IMR-90 (cell line): ENCODE data around the gene CEBPG. TPM values are rescaled to one million over a fixed set of nuclear protein-coding genes. Genes with fewer than 3 reads are reported as not detected.

ENCODE experiments used
- ATAC-seq: fragments of 200-7000 bp; cut with Tn5 transposase; 2 replicates; pipeline ENCODE4 v1.9.1; 2020; ENCODE audit warnings: low read depth, mild to moderate bottlenecking, moderate library complexity
- BruUV-seq: library from RNA; stranded (reverse); fragments of 400-500 nt; replicated peaks from 2 replicates; lab custom pipeline; 2021; lab: Mats Ljungman, UMichigan
- CTCF ChIA-PET: fragments of 300-600 bp; formaldehyde crosslinking; extraction: SDS; loops from one replicate; lab custom pipeline; 2021; ENCODE audit warnings: antibody characterized with exemption; lab: Yijun Ruan, JAX
- POLR2A ChIA-PET: fragments of 300-600 bp; sonication (Branson Sonifier 250); formaldehyde crosslinking; loops from one replicate; lab custom pipeline; 2022; ENCODE audit warnings: antibody characterized with exemption; ENCODE audit not compliant: unreplicated experiment; lab: Charles Lee
- DNase-seq: peaks from one replicate; pipeline ENCODE4 v3.0.0; 2013
- H2AFZ ChIP-seq: replicated peaks from 2 replicates; pipeline ENCODE3; 2013; ENCODE audit warnings: low read length, mild to moderate bottlenecking; ENCODE audit not compliant: poor library complexity
- H2AK5ac ChIP-seq: 2 replicates; pipeline ENCODE4 v1.6.1; 2013; ENCODE audit warnings: low read depth, low read length, inconsistent platforms
- H2AK9ac ChIP-seq: replicated peaks from 2 replicates; pipeline ENCODE3; 2013; ENCODE audit warnings: mild to moderate bottlenecking, low read depth, low read length, moderate library complexity; ENCODE audit not compliant: poor library complexity
- H2BK120ac ChIP-seq: 2 replicates; pipeline ENCODE4 v1.6.1; 2013; ENCODE audit warnings: low read depth, low read length, inconsistent platforms
- H2BK15ac ChIP-seq: 3 replicates; pipeline ENCODE4 v1.6.1; 2013; ENCODE audit warnings: low read depth, low read length, inconsistent platforms
- H2BK20ac ChIP-seq: 2 replicates; pipeline ENCODE4 v1.6.1; 2013; ENCODE audit warnings: low read depth, mild to moderate bottlenecking, inconsistent platforms, low read length, moderate library complexity
- H2BK5ac ChIP-seq: 2 replicates; pipeline ENCODE4 v1.6.1; 2013; ENCODE audit warnings: mild to moderate bottlenecking, low read depth, low read length, inconsistent platforms; ENCODE audit not compliant: poor library complexity, severe bottlenecking
- H3K14ac ChIP-seq: replicated peaks from 2 replicates; pipeline ENCODE4 v1.6.1; 2013; ENCODE audit warnings: low read depth, low read length, inconsistent platforms
- H3K18ac ChIP-seq: 2 replicates; pipeline ENCODE4 v1.6.1; 2013; ENCODE audit warnings: low read depth, low read length, control low read depth
- H3K23ac ChIP-seq: 2 replicates; pipeline ENCODE4 v1.6.1; 2013; ENCODE audit warnings: low read depth, low read length, inconsistent platforms
- H3K27ac ChIP-seq: 2 replicates; pipeline ENCODE4 v1.5.1; 2013; ENCODE audit warnings: mild to moderate bottlenecking, control low read depth, low read length; ENCODE audit not compliant: insufficient read depth
- H3K27me3 ChIP-seq: 2 replicates; pipeline ENCODE4 v1.6.1; 2013; ENCODE audit warnings: low read length; ENCODE audit not compliant: control insufficient read depth, insufficient read depth
- H3K36me3 ChIP-seq: 2 replicates; pipeline ENCODE4 v1.6.1; 2013; ENCODE audit warnings: low read length, mixed read lengths; ENCODE audit not compliant: control insufficient read depth, insufficient read depth
- H3K4ac ChIP-seq: 2 replicates; pipeline ENCODE4 v1.6.1; 2013; ENCODE audit warnings: low read depth, low read length, inconsistent platforms
- H3K4me1 ChIP-seq: 2 replicates; pipeline ENCODE4 v1.6.1; 2013; ENCODE audit warnings: low read length, mixed read lengths; ENCODE audit not compliant: control insufficient read depth, insufficient read depth
- H3K4me2 ChIP-seq: 2 replicates; pipeline ENCODE4 v1.6.1; 2013; ENCODE audit warnings: low read depth, mild to moderate bottlenecking, control low read depth, low read length, moderate library complexity
- H3K4me3 ChIP-seq: 2 replicates; pipeline ENCODE4 v1.5.1; 2013; ENCODE audit warnings: low read depth, mild to moderate bottlenecking, control low read depth, low read length, moderate library complexity; ENCODE audit not compliant: insufficient read depth
- H3K56ac ChIP-seq: 2 replicates; pipeline ENCODE4 v1.6.1; 2013; ENCODE audit warnings: low read length, inconsistent platforms; ENCODE audit not compliant: insufficient read depth; ENCODE audit errors: extremely low read depth
- H3K79me1 ChIP-seq, 2 experiments: 2 replicates each; pipeline ENCODE4 v1.6.1; 2013; ENCODE audit warnings: low read length in 2 of 2, inconsistent platforms in 1 of 2, low read depth in 1 of 2
- H3K9ac ChIP-seq: 2 replicates; pipeline ENCODE4 v1.6.1; 2013; ENCODE audit warnings: low read depth, low read length, control low read depth
- H3K9me1 ChIP-seq: 2 replicates; pipeline ENCODE4 v1.6.1; 2013; ENCODE audit warnings: low read length, inconsistent platforms; ENCODE audit not compliant: insufficient read depth
- H3K9me3 ChIP-seq: 2 replicates; pipeline ENCODE4 v1.6.1; 2013; ENCODE audit warnings: low read length; ENCODE audit not compliant: control insufficient read depth, insufficient read depth
- H4K20me1 ChIP-seq: 2 replicates; pipeline ENCODE4 v1.6.1; 2013; ENCODE audit warnings: low read length, inconsistent platforms; ENCODE audit not compliant: insufficient read depth
- H4K5ac ChIP-seq: 2 replicates; pipeline ENCODE4 v1.6.1; 2013; ENCODE audit warnings: mild to moderate bottlenecking, low read depth, low read length, control low read depth
- H4K8ac ChIP-seq, 2 experiments: 2 replicates each; pipeline ENCODE4 v1.6.1; 2013; ENCODE audit warnings: low read depth in 2 of 2, low read length in 2 of 2, control low read depth in 1 of 2, inconsistent platforms in 1 of 2
- H4K91ac ChIP-seq: 2 replicates; pipeline ENCODE4 v1.6.1; 2013; ENCODE audit warnings: low read depth, low read length, inconsistent platforms; ENCODE audit not compliant: insufficient read depth
- BHLHE40 ChIP-seq: fragments of 150-350 bp; IDR thresholded peaks from 2 replicates; pipeline ENCODE4 v1.6.1; 2016; ENCODE audit warnings: mild to moderate bottlenecking, low read depth, low read length
- CHD1 ChIP-seq: IDR thresholded peaks from 2 replicates; pipeline ENCODE4 v1.6.1; 2012; ENCODE audit warnings: low read depth, low read length, improper control_type of control experiment
- CTCF ChIP-seq: conservative IDR thresholded peaks from 2 replicates; pipeline ENCODE4 v1.5.1; 2012; ENCODE audit warnings: mild to moderate bottlenecking, low read depth, low read length, improper control_type of control experiment
- MAFK ChIP-seq: IDR thresholded peaks from 2 replicates; pipeline ENCODE4 v1.6.1; 2012; ENCODE audit warnings: low read depth, low read length, improper control_type of control experiment
- MAZ ChIP-seq: IDR thresholded peaks from 2 replicates; pipeline ENCODE4 v1.6.1; 2012; ENCODE audit warnings: low read depth, mild to moderate bottlenecking, low read length, improper control_type of control experiment, moderate library complexity, borderline replicate concordance
- MXI1 ChIP-seq: IDR thresholded peaks from 2 replicates; pipeline ENCODE4 v1.6.1; 2012; ENCODE audit warnings: low read depth, mild to moderate bottlenecking, low read length, moderate library complexity, borderline replicate concordance
- POLR2A ChIP-seq: IDR thresholded peaks from 2 replicates; pipeline ENCODE4 v1.6.1; 2012; ENCODE audit warnings: mild to moderate bottlenecking, low read depth, low read length
- RAD21 ChIP-seq: IDR thresholded peaks from 2 replicates; pipeline ENCODE4 v1.6.1; 2012; ENCODE audit warnings: low read length, improper control_type of control experiment
- RCOR1 ChIP-seq: IDR thresholded peaks from 2 replicates; pipeline ENCODE4 v1.6.1; 2012; ENCODE audit warnings: mild to moderate bottlenecking, low read length, improper control_type of control experiment; ENCODE audit not compliant: insufficient replicate concordance
- RFX5 ChIP-seq: IDR thresholded peaks from 2 replicates; pipeline ENCODE4 v1.8.0; 2012; ENCODE audit warnings: low read depth, mild to moderate bottlenecking, low read length, moderate library complexity
- SMC3 ChIP-seq: fragments of 150-350 bp; IDR thresholded peaks from 2 replicates; pipeline ENCODE4 v1.6.1; 2016; ENCODE audit warnings: low read depth, mild to moderate bottlenecking, antibody characterized with exemption, low read length, moderate library complexity
- USF2 ChIP-seq: fragments of 150-350 bp; IDR thresholded peaks from 2 replicates; pipeline ENCODE4 v1.6.1; 2017; ENCODE audit warnings: mild to moderate bottlenecking, antibody characterized with exemption, low read length, low read depth
- WGBS, 2 experiments: methylation state at CpG; one replicate each; pipeline versions ENCODE4 v1.1.5 to v1.1.7; 2013; ENCODE audit warnings: missing lambda C conversion rate in 2 of 2; ENCODE audit not compliant: insufficient read length in 1 of 2; ENCODE audit errors: extremely low coverage in 2 of 2; 5-methylcytosine and 5-hydroxymethylcytosine counted together
- dilution Hi-C: fragments of 300-500 bp; cut with HindIII; formaldehyde crosslinking; loops from one replicate; pipeline ENCODE4 v1.14.3; 2018; ENCODE audit warnings: low sequenced_read_pairs; ENCODE audit not compliant: unreplicated experiment
- in situ Hi-C: fragments of 300-500 bp; cut with MboI; formaldehyde crosslinking; loops from 3 replicates; pipeline ENCODE4 v1.14.3; 2019; ENCODE audit warnings: low sequenced_read_pairs, inconsistent platforms, mixed read lengths
- intact Hi-C: fragments of 100-400 bp; cut with micrococcal nuclease; formaldehyde crosslinking; loops from 2 replicates; pipeline ENCODE4 v1.10.0; 2022
- polyA plus RNA-seq, 3 experiments: library from polyadenylated mRNA; depleted of rRNA; stranded (reverse); fragments of >200 nt; gene quantifications; 2 replicates each; pipeline ENCODE4 v1.2.3, GENCODE V29; 2012; ENCODE audit warnings: low replicate concordance in 1 of 3
- total RNA-seq: library from RNA; depleted of rRNA; stranded (reverse); fragments of >200 nt; gene quantifications from 2 replicates; pipeline ENCODE4 v1.2.3, GENCODE V29; 2012

Gene CEBPG
- total and polyA plus RNA-seq, 2 of the 4 experiments (the other 2 are of a cell fraction) = 9.2 to 14.3 TPM

GRCh38 chr19:33414667-33415605 is 41.4 kb downstream of the CEBPG start:
- H2AK5ac ChIP-seq = no peak overlapping the region
- H2BK5ac ChIP-seq = no peak overlapping the region
- no peak overlapping the region for H2AFZ ChIP-seq
- no peak overlapping the region for H4K5ac ChIP-seq
- H3K27ac ChIP-seq = no peak overlapping the region
- H3K14ac ChIP-seq = no peak overlapping the region
- H3K9me1 ChIP-seq = no peaks in the 10 kb centered on the region
- H4K20me1 ChIP-seq = no peaks in the 10 kb centered on the region
- H3K4me2 ChIP-seq = no peak overlapping the region
- H2AK9ac ChIP-seq = no peak overlapping the region
- POLR2A ChIA-PET = no interaction called here
- no peak overlapping the region for H3K4ac ChIP-seq
- H3K9me3 ChIP-seq = no peaks in the 10 kb centered on the region
- in situ Hi-C loops (no loop called here), dilution Hi-C loops (no loop called here), intact Hi-C loops (no loop called here)
- H3K4me3 ChIP-seq = no peak overlapping the region
- H3K36me3 ChIP-seq = no peaks in the 10 kb centered on the region
- H2BK120ac ChIP-seq = no peak overlapping the region
- no peak overlapping the region for H4K8ac ChIP-seq
- ATAC-seq (no peak), DNase-seq (no peak)
- H3K79me1 ChIP-seq = no peaks in the 10 kb centered on the region
- H3K23ac ChIP-seq = no peak overlapping the region
- no peaks in the 10 kb centered on the region; the same call in 1 of the 2 replicates for H3K4me1 ChIP-seq
- TF ChIP-seq MAZ (no peak), USF2 (no peak), BHLHE40 (no peak), MXI1 (no peak), CHD1 (no peak), SMC3 (no peak), POLR2A (no peak), MAFK (no peak), RCOR1 (no peak), RFX5 (no peak), RAD21 (no peak), CTCF (no peak)
- no peak overlapping the region for H2BK15ac ChIP-seq
- 82% methylated on average over 14 of the region's 32 CpGs; no CpG with 5 or more reads in 1 of the 2 experiments for WGBS, 2 experiments
- H2BK20ac ChIP-seq = no peak overlapping the region
- BruUV-seq = no TSS peak
- H3K27me3 ChIP-seq = no peaks in the 10 kb centered on the region
- no peak overlapping the region for H3K9ac ChIP-seq
- CTCF ChIA-PET = no interaction called here
- H4K91ac ChIP-seq = no peak overlapping the region
- H3K18ac ChIP-seq = no peak overlapping the region
- H3K56ac ChIP-seq = no peak overlapping the region
